Parathyroid adenoma (tissue), 2 donors: ENCODE measurements around the gene ARID3A.

Experiments used
- H2AFZ ChIP-seq: fragments of 300-600 bp; sonication (generic); one replicate; pipeline ENCODE4 v1.7.0; 2017; ENCODE audit warnings: antibody characterized with exemption, mild to moderate bottlenecking
- H3K27ac ChIP-seq: fragments of 300-600 bp; sonication (generic); one replicate; pipeline ENCODE4 v1.7.0; 2017
- H3K27me3 ChIP-seq: fragments of 300-600 bp; sonication (generic); one replicate; pipeline ENCODE4 v1.7.0; 2017; ENCODE audit warnings: low read length; ENCODE audit not compliant: control insufficient read depth, insufficient read depth
- H3K36me3 ChIP-seq: fragments of 300-600 bp; sonication (generic); one replicate; pipeline ENCODE4 v1.7.0; 2017; ENCODE audit warnings: low read length; ENCODE audit not compliant: control insufficient read depth, insufficient read depth
- H3K4me1 ChIP-seq: fragments of 300-600 bp; sonication (generic); one replicate; pipeline ENCODE4 v1.7.0; 2017; ENCODE audit warnings: control low read depth
- H3K4me2 ChIP-seq: fragments of 300-600 bp; sonication (generic); one replicate; pipeline ENCODE4 v1.7.0; 2017; ENCODE audit warnings: low read length
- H3K4me3 ChIP-seq: fragments of 300-600 bp; sonication (generic); one replicate; pipeline ENCODE4 v1.7.0; 2017; ENCODE audit warnings: low read depth, low read length
- H3K79me2 ChIP-seq: fragments of 300-600 bp; sonication (generic); one replicate; pipeline ENCODE4 v1.7.0; 2017; ENCODE audit warnings: control low read depth
- H3K9ac ChIP-seq: fragments of 300-600 bp; sonication (generic); one replicate; pipeline ENCODE4 v1.7.0; 2017; ENCODE audit warnings: mild to moderate bottlenecking
- H3K9me3 ChIP-seq: fragments of 300-600 bp; sonication (generic); one replicate; pipeline ENCODE4 v1.7.0; 2017; ENCODE audit warnings: low read length; ENCODE audit not compliant: control insufficient read depth
- CTCF ChIP-seq: fragments of 300-600 bp; sonication (generic); IDR thresholded peaks from one replicate; pipeline ENCODE4 v1.7.0; 2017; ENCODE audit warnings: antibody characterized with exemption, mild to moderate bottlenecking
- donor health status: primary hyperparathyroidism.

The ARID3A gene

GRCh38 chr19:1016647-1017114 lies 90.8 kb downstream of the ARID3A start:
- peak overlapping the region; percentile 16 for H3K4me3 ChIP-seq

GRCh38 chr19:1017115-1017905 lies 91.5 kb downstream of the ARID3A start:
- Histone ChIP-seq H3K4me3 (peak overlapping the region; percentile 16), H3K4me1 (peaks cover 32% of the 10 kb centered on the region), H3K36me3 (no peaks in the 10 kb centered on the region)

More at GRCh38 chr19:1016647-1017114, 90.8 kb downstream of the ARID3A start:
- Histone ChIP-seq H3K9ac (no peak overlapping the region), H2AFZ (no peak overlapping the region), H3K36me3 (no peaks in the 10 kb centered on the region), H3K27ac (peak overlapping the region; percentile 44), H3K9me3 (no peaks in the 10 kb centered on the region), H3K27me3 (no peaks in the 10 kb centered on the region), H3K4me1 (peaks cover 32% of the 10 kb centered on the region), H3K4me2 (peak overlapping the region; percentile 56), H3K79me2 (peaks cover 54% of the 10 kb centered on the region)
- no peak for TF ChIP-seq CTCF

GRCh38 chr19:1017906-1018305 lies 92.1 kb downstream of the ARID3A start:
- no peak overlapping the region for H3K27ac ChIP-seq
- H3K79me2 ChIP-seq = peaks cover 54% of the 10 kb centered on the region
- H3K4me2 ChIP-seq = peak overlapping the region; percentile 56
- H3K4me1 ChIP-seq = peaks cover 32% of the 10 kb centered on the region
- no peak overlapping the region for H2AFZ ChIP-seq
- no peaks in the 10 kb centered on the region for H3K9me3 ChIP-seq
- H3K36me3 ChIP-seq = no peaks in the 10 kb centered on the region
- H3K27me3 ChIP-seq = no peaks in the 10 kb centered on the region
- no peak overlapping the region for H3K9ac ChIP-seq
- no peak for TF ChIP-seq CTCF
- H3K4me3 ChIP-seq = no peak overlapping the region

More at GRCh38 chr19:1017115-1017905, 91.5 kb downstream of the ARID3A start:
- Histone ChIP-seq H2AFZ (no peak overlapping the region), H3K9me3 (no peaks in the 10 kb centered on the region), H3K4me2 (peak overlapping the region; percentile 56), H3K79me2 (peaks cover 54% of the 10 kb centered on the region), H3K27me3 (no peaks in the 10 kb centered on the region), H3K27ac (peak overlapping the region; percentile 44), H3K9ac (no peak overlapping the region)
- no peak for TF ChIP-seq CTCF

GRCh38 chr19:1018393-1018792 lies 92.6 kb downstream of the ARID3A start:
- no peak overlapping the region for H3K9ac ChIP-seq
- no peaks in the 10 kb centered on the region for H3K36me3 ChIP-seq
- no peaks in the 10 kb centered on the region for H3K9me3 ChIP-seq
- no peaks in the 10 kb centered on the region for H3K27me3 ChIP-seq
- no peak overlapping the region for H3K27ac ChIP-seq
- H3K4me3 ChIP-seq = no peak overlapping the region
- H2AFZ ChIP-seq = no peak overlapping the region
- H3K4me1 ChIP-seq = peaks cover 32% of the 10 kb centered on the region
- TF ChIP-seq CTCF = no peak
- H3K79me2 ChIP-seq = peaks cover 54% of the 10 kb centered on the region
- no peak overlapping the region for H3K4me2 ChIP-seq
